K562 (cell line): Measurements from ENCODE around the gene C12orf43. TPM values are rescaled to one million over a fixed set of nuclear protein-coding genes. Genes with fewer than 3 reads are reported as not detected.
A peak's percentile ranks its signal among the peaks of the same experiment; 100 is the strongest.

Experiments used
- ATAC-seq: fragments of 200-7000 bp; cut with Tn5 transposase; 3 replicates; pipeline ENCODE4 v1.9.1; 2020; ENCODE audit warnings: moderate library complexity
- BruUV-seq: library from RNA; stranded (reverse); fragments of 400-500 nt; replicated peaks from 2 replicates; lab custom pipeline; 2021; lab: Mats Ljungman, UMichigan
- CTCF ChIA-PET: fragments of 300-600 bp; formaldehyde crosslinking; extraction: SDS; loops from one replicate; lab custom pipeline; 2021; ENCODE audit warnings: low intra/inter-chr PET ratio; lab: Yijun Ruan, JAX
- POLR2A ChIA-PET: fragments of 300-600, 350-650 bp; sonication (Branson Sonifier 250); formaldehyde crosslinking; extraction: SDS; loops from one replicate; lab custom pipeline; 2021; ENCODE audit warnings: antibody characterized with exemption, inconsistent platforms; lab: Yijun Ruan, JAX
- DNase-seq, 4 experiments: peaks; one replicate each; pipeline versions ENCODE4 v3.0.0 to v3.0.0-alpha.2; 2011 to 2018; ENCODE audit warnings: low spot score in 3 of 4, mixed read lengths in 3 of 4; ENCODE audit errors: extremely low read depth in 1 of 4
- FAIRE-seq: peaks from 2 replicates; lab custom pipeline; 2011; peaks lifted over from hg19 to GRCh38; lab: Jason Lieb, UNC
- H2AFZ ChIP-seq: 2 replicates; pipeline ENCODE4 v1.6.0; 2011; ENCODE audit warnings: low read depth, low read length, control low read depth, inconsistent platforms
- H3K27ac ChIP-seq: fragments of 200-600 bp; 3 replicates; pipeline ENCODE4 v1.8.0; 2011; ENCODE audit warnings: low read depth, mild to moderate bottlenecking, control low read depth, inconsistent platforms, low read length, moderate library complexity, mixed read lengths; ENCODE audit errors: extremely low read depth
- H3K27me3 ChIP-seq, 2 experiments: fragments of 300-600 bp in 1 of 2; 2 replicates in 1 of 2; 3 replicates in 1 of 2; pipeline versions ENCODE4 v1.6.0 to v1.8.0; 2011; ENCODE audit warnings: inconsistent platforms in 2 of 2, low read length in 2 of 2, mild to moderate bottlenecking in 1 of 2, mixed read lengths in 1 of 2, moderate library complexity in 1 of 2; ENCODE audit not compliant: control insufficient read depth in 2 of 2, insufficient read depth in 2 of 2
- H3K36me3 ChIP-seq: fragments of 300-600 bp; 3 replicates; pipeline ENCODE4 v1.8.0; 2011; ENCODE audit warnings: mild to moderate bottlenecking, low read length, inconsistent platforms; ENCODE audit not compliant: control insufficient read depth, insufficient read depth
- H3K4me1 ChIP-seq, 2 experiments: fragments of 200-600 bp in 1 of 2; replicated peaks in 1 of 2; 2 replicates in 1 of 2; 3 replicates in 1 of 2; pipeline versions ENCODE4 v1.5.1 to v1.8.0; 2011; ENCODE audit warnings: inconsistent platforms in 2 of 2, low read length in 2 of 2, mild to moderate bottlenecking in 1 of 2, mixed read lengths in 1 of 2, moderate library complexity in 1 of 2; ENCODE audit not compliant: control insufficient read depth in 2 of 2, insufficient read depth in 2 of 2
- H3K4me2 ChIP-seq: 2 replicates; pipeline ENCODE4 v1.6.1; 2011; ENCODE audit warnings: low read length, control low read depth, inconsistent platforms, mixed read lengths; ENCODE audit not compliant: insufficient read depth
- H3K4me3 ChIP-seq: fragments of 200-600 bp; sonication (generic), shearing (Covaris generic); 2 replicates; pipeline ENCODE4 v1.5.1; 2016; ENCODE audit warnings: control low read depth, inconsistent platforms
- H3K79me2 ChIP-seq: fragments of 200-600 bp; 3 replicates; pipeline ENCODE4 v1.8.0; 2011; ENCODE audit warnings: low read length, inconsistent platforms; ENCODE audit not compliant: control insufficient read depth, insufficient read depth
- H3K9ac ChIP-seq, 2 experiments: 2 replicates each; pipeline versions ENCODE4 v1.6.0 to v1.6.1; 2011; ENCODE audit warnings: low read depth in 2 of 2, low read length in 2 of 2, control low read depth in 1 of 2, inconsistent platforms in 1 of 2, mild to moderate bottlenecking in 1 of 2, mixed read lengths in 1 of 2; ENCODE audit not compliant: insufficient read depth in 1 of 2
- H3K9me1 ChIP-seq: one replicate; pipeline ENCODE4 v1.6.0; 2011; ENCODE audit warnings: inconsistent platforms, mild to moderate bottlenecking, low read length, moderate library complexity; ENCODE audit not compliant: control insufficient read depth, insufficient read depth
- H3K9me3 ChIP-seq: replicated peaks from 2 replicates; pipeline ENCODE4 v1.5.1; 2011; ENCODE audit warnings: low read depth, low read length, inconsistent platforms; ENCODE audit not compliant: control insufficient read depth, insufficient read depth
- H4K20me1 ChIP-seq: replicated peaks from 2 replicates; pipeline ENCODE4 v1.6.1; 2011; ENCODE audit warnings: low read length, inconsistent platforms, mixed read lengths; ENCODE audit not compliant: control insufficient read depth, insufficient read depth
- CBFA2T3 ChIP-seq: fragments of 450-650 bp; IDR thresholded peaks from 2 replicates; pipeline ENCODE4 v1.6.1; 2017
- HMBOX1 ChIP-seq: sonication (generic); IDR thresholded peaks from 2 replicates; pipeline ENCODE4 v1.6.1; 2016
- KDM1A ChIP-seq, 2 experiments: fragments of 450-650 bp; IDR thresholded peaks; 2 replicates each; pipeline ENCODE4 v1.6.1; 2016; ENCODE audit warnings: mild to moderate bottlenecking in 2 of 2
- RBM14 ChIP-seq: fragments of 200-400 bp; formaldehyde crosslinking; IDR thresholded peaks from 2 replicates; pipeline ENCODE4 v1.6.1; 2018; ENCODE audit warnings: low read depth, mild to moderate bottlenecking, low read length, moderate library complexity, borderline replicate concordance; ENCODE audit not compliant: insufficient read depth
- RCOR1 ChIP-seq, 2 experiments: IDR thresholded peaks; 2 replicates each; pipeline ENCODE4 v1.6.1; 2012; ENCODE audit warnings: low read depth in 2 of 2, low read length in 2 of 2, borderline replicate concordance in 1 of 2, improper control_type of control experiment in 1 of 2
- SP2 ChIP-seq: IDR thresholded peaks from 2 replicates; pipeline ENCODE4 v1.6.1; 2011; ENCODE audit warnings: mild to moderate bottlenecking, low read depth, low read length, moderate library complexity; ENCODE audit not compliant: poor library complexity, severe bottlenecking; ENCODE audit errors: extremely low read depth
- TEAD1 ChIP-seq, 2 experiments: fragments of 450-650 bp in 1 of 2; sonication (generic) in 1 of 2; formaldehyde crosslinking; IDR thresholded peaks; 2 replicates each; pipeline versions ENCODE4 v1.4.0 to v1.8.0; 2020 to 2022; ENCODE audit warnings: mild to moderate bottlenecking in 2 of 2, missing genetic modification reagents in 1 of 2
- TEAD4 ChIP-seq, 2 experiments: sonication (generic) in 1 of 2; formaldehyde crosslinking in 1 of 2; IDR thresholded peaks; 2 replicates each; pipeline versions ENCODE4 v1.6.1 to v1.8.0; 2012 to 2022; ENCODE audit warnings: borderline replicate concordance in 1 of 2, inconsistent platforms in 1 of 2, low read length in 1 of 2, mild to moderate bottlenecking in 1 of 2, missing genetic modification reagents in 1 of 2
- ZNF695 ChIP-seq: fragments of 450-650 bp; formaldehyde crosslinking; IDR thresholded peaks from 2 replicates; pipeline ENCODE4 v1.4.0; 2020; ENCODE audit warnings: mild to moderate bottlenecking, moderate library complexity
- WGBS: fragments of 100-300 bp; shearing (Covaris generic); methylation state at CpG from one replicate; pipeline ENCODE4 v1.1.6; 2016; ENCODE audit warnings: low coverage, mixed read lengths; ENCODE audit not compliant: insufficient coverage; ENCODE audit errors: missing lambda C conversion rate; 5-methylcytosine and 5-hydroxymethylcytosine counted together
- in situ Hi-C: fragments of 300-500 bp; cut with MboI; formaldehyde crosslinking; loops from 4 replicates; pipeline ENCODE4 v1.15.0; 2018; ENCODE audit warnings: inconsistent platforms, mixed read lengths
- intact Hi-C: fragments of 100-400 bp; cut with micrococcal nuclease; formaldehyde crosslinking; loops from 2 replicates; pipeline ENCODE4 v1.14.2; 2022
- polyA plus RNA-seq, 8 experiments: library from polyadenylated mRNA; depleted of rRNA in 4 of 8; stranded (reverse) in 5 of 8; unstranded in 3 of 8; fragments of >200 nt; fragmentation: Nextera tagmentation in 2 of 8; fragmentation: Illumina TruSeq in 1 of 8; extraction: Ambion mirVana in 2 of 8; extraction: Trizol in 1 of 8; gene quantifications; 2 replicates each; pipeline versions ENCODE4 v1.2.1 to v1.2.3, GENCODE V29; 2011 to 2014; ENCODE audit warnings: inconsistent platforms in 1 of 8, missing spikeins in 1 of 8
- total RNA-seq, 7 experiments: library from RNA; depleted of rRNA in 6 of 7; stranded (reverse); fragments of >200 nt in 6 of 7; fragmentation: Illumina TruSeq in 2 of 7; extraction: Trizol in 2 of 7; gene quantifications; 2 replicates each; pipeline versions ENCODE4 v1.2.1 to v1.2.3, GENCODE V29; 2011 to 2021; ENCODE audit warnings: low replicate concordance in 1 of 7
- TF ChIP-seq, protein P1 (sequence below): fragments of 250-450 bp; sonication (Bioruptor Pico); IDR thresholded peaks from 2 replicates; pipeline ENCODE4 v1.4.0; 2020

C12orf43 gene
- total and polyA plus RNA-seq, 9 of the 15 experiments (the other 6 are each of a cell fraction or from before 2014, with no cell fraction given): 4.3 to 22.2 (median 16.8) TPM

DNA sequence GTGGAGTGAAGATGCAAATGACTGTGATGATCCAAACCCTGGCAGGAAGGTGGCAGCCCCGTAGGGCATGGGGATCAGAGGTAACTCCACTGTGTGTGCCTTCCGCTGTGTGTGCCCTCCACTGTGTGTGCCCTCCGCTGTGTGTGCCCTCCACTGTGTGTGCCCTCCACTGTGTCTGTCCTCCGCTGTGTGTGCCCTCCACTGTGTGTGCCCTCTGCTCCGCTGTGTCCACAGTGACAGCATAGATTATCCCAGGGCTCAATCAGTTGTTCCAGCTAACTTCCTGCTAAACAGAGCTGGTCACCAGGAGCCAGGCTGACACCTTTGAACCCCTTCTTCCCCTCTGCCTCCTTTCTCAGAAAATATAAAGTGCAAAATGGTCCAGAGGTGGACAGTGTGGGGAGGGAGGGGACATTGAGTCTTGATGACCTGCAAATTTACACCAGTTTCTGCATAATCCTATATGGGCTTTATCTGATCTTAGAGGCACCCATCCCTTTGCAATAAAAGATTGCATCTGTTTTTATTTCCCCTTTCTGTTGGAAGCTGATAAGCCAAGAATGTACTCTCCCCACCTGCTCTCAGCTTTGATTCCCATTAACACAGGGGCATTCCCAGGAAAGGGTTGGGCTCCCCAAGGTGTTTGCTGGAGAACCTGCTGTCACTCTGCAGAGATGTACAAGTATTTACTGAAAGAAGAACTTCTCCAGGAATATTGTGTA is 59.5 kb downstream of the C12orf43 start:
- Histone ChIP-seq H3K27me3 (no peaks in the 10 kb centered on the region), H2AFZ (no peak overlapping the region), H3K4me2 (no peak overlapping the region), H3K79me2 (no peaks in the 10 kb centered on the region), H4K20me1 (no peaks in the 10 kb centered on the region), H3K9me1 (no peaks in the 10 kb centered on the region), H3K4me1 (peaks cover 11 to 22% of the 10 kb centered on the region in 2 experiments; a peak in 4 of 5 replicates), H3K4me3 (no peak overlapping the region), H3K27ac (no peak overlapping the region), H3K36me3 (no peaks in the 10 kb centered on the region), H3K9ac (no peak overlapping the region), H3K9me3 (no peaks in the 10 kb centered on the region)
- WGBS: 72% methylated on average over 5 of the region's 5 CpGs
- intact Hi-C loops (no loop called here), in situ Hi-C loops (no loop called here)
- ATAC-seq: no peak
- ChIA-PET CTCF (no interaction called here), POLR2A (no interaction called here)
- 0 out of 4 replicates have a peak, but pooled peaks of 1 of the 2 experiments have one; percentile 22 for TF ChIP-seq RCOR1 (IDR thresholded peaks at IDR 0.05; ENCODE audit: borderline replicate concordance in 1 of 2, low read depth in 2 of 2, low read length in 2 of 2)
- TF ChIP-seq SP2: no peak
- TF ChIP-seq HMBOX1: peak; percentile 31; the same call in 1 of the 2 replicates
- TF ChIP-seq ZNF695 (CRISPR knock-in tag): no peak
- TF ChIP-seq TEAD4 (IDR thresholded peaks at IDR 0.05; ENCODE audit: low read length): peak; percentile 73
- TF ChIP-seq TEAD4 (CRISPR knock-in tag; IDR thresholded peaks at IDR 0.05; ENCODE audit: borderline replicate concordance): no peak
- TF ChIP-seq, protein P1, sequence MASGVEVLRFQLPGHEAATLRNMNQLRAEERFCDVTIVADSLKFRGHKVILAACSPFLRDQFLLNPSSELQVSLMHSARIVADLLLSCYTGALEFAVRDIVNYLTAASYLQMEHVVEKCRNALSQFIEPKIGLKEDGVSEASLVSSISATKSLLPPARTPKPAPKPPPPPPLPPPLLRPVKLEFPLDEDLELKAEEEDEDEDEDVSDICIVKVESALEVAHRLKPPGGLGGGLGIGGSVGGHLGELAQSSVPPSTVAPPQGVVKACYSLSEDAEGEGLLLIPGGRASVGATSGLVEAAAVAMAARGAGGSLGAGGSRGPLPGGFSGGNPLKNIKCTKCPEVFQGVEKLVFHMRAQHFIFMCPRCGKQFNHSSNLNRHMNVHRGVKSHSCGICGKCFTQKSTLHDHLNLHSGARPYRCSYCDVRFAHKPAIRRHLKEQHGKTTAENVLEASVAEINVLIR (CRISPR knock-in tag): no peak
- TF ChIP-seq TEAD1 (CRISPR knock-in tag; IDR thresholded peaks at IDR 0.05): peak in 1 of 2 experiments; percentile 55; a peak in 1 of 4 replicates
- TF ChIP-seq CBFA2T3: peak; percentile 50
- no peak for TF ChIP-seq RBM14
- TF ChIP-seq KDM1A (IDR thresholded peaks at IDR 0.05): 0 out of 4 replicates have a peak, but pooled peaks of 1 of the 2 experiments have one; percentile 15
- FAIRE-seq: no peak
- no TSS peak for BruUV-seq
- DNase-seq: no peak
